HepG2 (cell line): Measurements from ENCODE around the gene BCAS1.

Experiments
- CTCF ChIP-seq: sonication (generic); formaldehyde crosslinking; IDR thresholded peaks from 2 replicates; pipeline ENCODE4 v1.5.0; 2020; ENCODE audit warnings: mild to moderate bottlenecking, missing genetic modification reagents, moderate library complexity
- DPF2 ChIP-seq: sonication (generic); formaldehyde crosslinking; IDR thresholded peaks from 2 replicates; pipeline ENCODE4 v1.4.0; 2020; ENCODE audit warnings: mild to moderate bottlenecking, low read depth, missing genetic modification reagents, borderline replicate concordance
- FOXM1 ChIP-seq: sonication (generic); formaldehyde crosslinking; IDR thresholded peaks from 2 replicates; pipeline ENCODE4 v1.5.0; 2020; ENCODE audit warnings: missing genetic modification reagents
- KAT7 ChIP-seq: IDR thresholded peaks from 2 replicates; pipeline ENCODE4 v1.6.1; 2018; ENCODE audit warnings: borderline replicate concordance, missing compliant biosample characterization
- REST ChIP-seq, 2 experiments: IDR thresholded peaks; 2 replicates each; pipeline ENCODE4 v1.6.1; 2011 to 2012; ENCODE audit warnings: low read length in 2 of 2, borderline replicate concordance in 1 of 2, low read depth in 1 of 2, mild to moderate bottlenecking in 1 of 2, moderate library complexity in 1 of 2
- XRCC5 ChIP-seq: fragments of 200-400 bp; formaldehyde crosslinking; optimal IDR thresholded peaks from 2 replicates; pipeline ENCODE3; 2017; ENCODE audit warnings: mild to moderate bottlenecking, low read length
- ZBTB44 ChIP-seq: sonication (generic); formaldehyde crosslinking; IDR thresholded peaks from 2 replicates; pipeline ENCODE4 v1.4.0; 2020; ENCODE audit warnings: missing genetic modification reagents
- ZNF296 ChIP-seq: sonication (generic); formaldehyde crosslinking; conservative IDR thresholded peaks from 2 replicates; pipeline ENCODE4 v1.5.0; 2020; ENCODE audit warnings: mild to moderate bottlenecking, missing genetic modification reagents
- ZNF577 ChIP-seq: sonication (generic); formaldehyde crosslinking; IDR thresholded peaks from 2 replicates; pipeline ENCODE4 v1.4.0; 2020; ENCODE audit warnings: mild to moderate bottlenecking, low read depth, missing genetic modification reagents, borderline replicate concordance

GRCh38 chr20:53929399-53929798 is 141.0 kb downstream of the BCAS1 start:
- TF ChIP-seq XRCC5 = no peak
- no peak for TF ChIP-seq REST (IDR thresholded peaks at IDR 0.05; ENCODE audit: borderline replicate concordance in 1 of 2, low read depth in 1 of 2, low read length in 2 of 2)
- no peak for TF ChIP-seq ZBTB44 (CRISPR knock-in tag)
- TF ChIP-seq FOXM1 (CRISPR knock-in tag) = no peak
- TF ChIP-seq ZNF296 (CRISPR knock-in tag) = no peak
- TF ChIP-seq ZNF577 = no peak
- TF ChIP-seq DPF2 = no peak
- TF ChIP-seq CTCF = no peak
- no peak for TF ChIP-seq KAT7 (CRISPR knock-in tag)
